ENCODE data around the gene PGPEP1.
"Not testable (repeated sequence)": the region's sequence is repeated elsewhere in the genome, so short reads cannot be mapped to it uniquely, and the experiment has no call there.

The PGPEP1 gene

DNA sequence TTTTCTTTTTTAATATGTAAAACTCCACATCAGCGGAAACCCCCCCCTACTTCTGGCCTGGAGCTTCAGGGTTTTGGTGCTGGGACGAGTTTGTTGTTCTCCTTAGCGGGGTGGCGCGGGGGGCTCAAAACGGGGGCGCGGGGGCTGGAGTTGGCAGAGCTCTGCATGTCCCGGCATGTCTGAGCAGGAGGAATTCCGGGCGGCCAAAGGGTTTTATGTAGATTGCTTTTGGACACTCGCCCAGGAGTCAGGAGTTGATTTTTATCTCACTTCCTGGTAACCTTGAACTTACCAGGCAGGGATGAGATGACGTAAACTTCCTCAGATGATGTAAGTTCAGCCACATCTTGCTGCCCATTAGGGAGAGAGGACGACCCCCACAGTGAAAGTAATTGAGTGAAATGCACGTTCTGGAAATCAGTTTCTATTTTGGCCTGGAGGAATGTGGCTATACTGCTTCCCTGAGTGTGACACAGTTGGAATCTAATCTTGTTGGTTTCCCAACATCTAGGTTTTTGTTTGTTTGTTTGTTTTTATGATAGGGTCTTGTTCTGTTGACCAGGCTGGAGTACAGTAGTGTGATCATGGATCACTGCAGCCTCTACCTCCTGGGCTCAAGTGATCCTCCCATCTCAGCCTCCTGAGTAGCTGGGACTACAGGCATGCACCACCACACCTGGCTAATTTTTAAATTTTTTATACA lies 24.6 kb downstream of the PGPEP1 start:
- no peak for DNase-seq

GRCh38 chr19:18366021-18366435 lies 25.6 kb downstream of the PGPEP1 start:
- DNase-seq: no peak

- no peak for DNase-seq
These were observed 28.3 kb downstream of the PGPEP1 start for GRCh38 chr19:18368504-18369222.

- DNase-seq: no peak
These were observed 33.1 kb downstream of the PGPEP1 start for GRCh38 chr19:18373407-18373891.

- DNase-seq: peak; percentile 65 to 70
These were observed 33.7 kb downstream of the PGPEP1 start for GRCh38 chr19:18373892-18374629.

GRCh38 chr19:18377026-18377425 lies 36.6 kb downstream of the PGPEP1 start:
- DNase-seq: no peak

GRCh38 chr19:18379803-18380747 lies 39.7 kb downstream of the PGPEP1 start:
- no peak for DNase-seq

DNA sequence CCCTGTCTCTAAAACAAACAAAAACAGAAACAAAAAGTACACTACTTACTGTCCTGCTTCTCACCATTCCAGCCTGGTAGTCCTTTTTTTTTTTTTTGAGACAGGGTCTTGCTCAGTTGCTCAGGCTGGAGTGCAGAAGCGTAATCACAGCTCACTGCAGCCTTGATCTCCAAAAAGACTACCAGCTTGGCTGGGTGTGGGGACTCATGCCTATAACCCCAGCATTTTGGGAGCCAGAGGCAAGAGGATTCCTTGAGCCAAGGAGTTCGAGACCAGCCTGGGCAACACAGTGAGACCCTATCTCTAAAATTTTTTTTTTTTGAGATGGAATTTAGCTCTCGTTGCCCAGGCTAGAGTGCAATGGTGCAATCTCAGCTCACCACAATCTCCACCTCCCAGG lies 40.4 kb downstream of the PGPEP1 start:
- DNase-seq: no peak

DNA sequence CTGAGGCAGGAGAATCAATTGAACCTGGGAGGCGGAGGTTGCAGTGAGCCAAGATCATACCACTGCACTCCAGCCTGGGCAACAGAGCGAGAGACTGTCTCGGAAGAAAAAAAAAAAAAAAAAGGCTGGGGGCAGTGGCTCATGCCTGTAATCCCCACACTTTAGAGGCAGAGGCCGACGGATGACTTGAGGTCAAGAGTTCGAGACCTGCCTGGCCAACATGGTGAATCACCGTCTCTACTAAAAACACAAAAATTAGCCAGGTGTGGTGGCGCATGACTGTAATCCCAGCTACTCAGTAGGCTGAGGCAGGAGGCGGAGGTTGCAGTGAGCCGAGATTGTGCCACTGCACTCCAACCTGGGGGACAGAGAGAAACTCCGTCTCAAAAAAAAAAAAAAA lies 43.2 kb downstream of the PGPEP1 start:
- not testable (repeated sequence) for DNase-seq

DNA sequence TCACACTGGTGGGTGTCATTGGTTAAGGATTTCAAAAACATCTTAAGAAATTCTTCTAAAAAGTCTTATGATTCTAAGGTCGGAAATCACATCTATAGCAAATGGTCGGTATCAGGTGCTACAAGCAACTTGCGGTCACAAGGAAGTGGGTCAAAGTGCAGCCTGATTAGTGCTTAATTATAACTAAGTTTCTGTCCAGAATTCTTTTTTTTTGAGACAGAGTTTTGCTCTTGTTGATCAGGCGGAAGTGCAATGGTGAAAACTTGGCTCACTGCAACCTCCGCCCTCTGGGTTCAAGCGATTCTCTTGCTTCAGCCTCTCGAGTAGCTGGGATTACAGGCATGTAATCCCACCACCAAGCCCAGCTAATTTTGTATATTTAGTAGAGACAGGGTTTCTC lies 44.4 kb downstream of the PGPEP1 start:
- DNase-seq: no peak

DNA sequence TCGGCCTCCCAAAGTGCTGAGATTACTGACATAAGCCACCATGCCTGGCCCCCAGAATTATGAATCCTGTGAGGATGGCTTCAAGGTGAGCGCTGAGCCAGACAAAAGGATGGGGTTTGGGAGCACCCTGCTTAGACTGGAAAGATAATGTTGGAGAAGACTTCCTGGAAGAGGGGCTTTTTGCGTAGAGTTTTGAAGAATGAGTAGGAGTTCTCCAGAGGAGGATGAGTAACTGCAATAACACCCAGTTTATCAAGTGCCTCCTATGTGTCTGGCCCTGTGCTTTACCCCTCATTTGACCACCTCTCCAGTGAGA lies 44.9 kb downstream of the PGPEP1 start:
- DNase-seq: no peak

GRCh38 chr19:18385675-18386542 lies 45.5 kb downstream of the PGPEP1 start, which contains the start of gene GDF15:
GDF15 (plus strand) TSS chr19:18386158; CDS start chr19:18386190, 32 bp downstream.
- peak; percentile 52 to 64 for DNase-seq

DNA sequence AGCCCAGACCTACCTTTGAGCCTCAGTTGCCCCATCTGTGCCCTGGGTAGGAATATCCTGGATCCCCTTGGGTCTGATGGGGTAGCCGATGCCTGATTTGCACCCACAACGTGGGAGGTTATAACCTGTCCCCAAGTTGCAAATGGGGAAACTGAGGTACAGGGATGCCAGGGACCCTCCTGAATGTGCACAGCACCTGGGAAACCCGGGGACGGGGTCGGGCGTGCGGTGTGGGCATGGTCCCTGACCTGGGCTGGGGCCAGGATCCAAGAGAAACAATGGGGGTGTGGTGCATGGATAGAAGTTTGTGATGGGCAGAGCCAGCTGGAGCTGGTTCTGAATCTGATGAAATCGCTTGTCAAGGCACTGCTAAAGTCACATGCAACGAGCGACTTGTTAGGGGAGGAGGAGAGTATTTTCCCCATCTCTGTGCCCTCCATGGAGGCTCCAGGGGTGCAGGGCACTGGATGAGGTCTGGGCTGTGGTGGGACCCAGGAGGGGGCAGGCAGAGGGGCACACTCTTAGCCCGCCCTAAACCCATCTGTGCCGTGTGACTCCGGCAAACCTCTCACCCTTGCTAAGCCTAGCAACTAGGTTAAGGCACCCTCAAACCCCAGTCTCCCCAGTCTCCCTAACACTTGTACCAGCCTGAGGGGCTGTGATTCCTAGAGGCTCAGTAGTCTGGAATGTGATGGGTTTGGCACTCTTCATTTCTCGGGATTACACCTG lies 46.3 kb downstream of the PGPEP1 start:
- no peak for DNase-seq

DNA sequence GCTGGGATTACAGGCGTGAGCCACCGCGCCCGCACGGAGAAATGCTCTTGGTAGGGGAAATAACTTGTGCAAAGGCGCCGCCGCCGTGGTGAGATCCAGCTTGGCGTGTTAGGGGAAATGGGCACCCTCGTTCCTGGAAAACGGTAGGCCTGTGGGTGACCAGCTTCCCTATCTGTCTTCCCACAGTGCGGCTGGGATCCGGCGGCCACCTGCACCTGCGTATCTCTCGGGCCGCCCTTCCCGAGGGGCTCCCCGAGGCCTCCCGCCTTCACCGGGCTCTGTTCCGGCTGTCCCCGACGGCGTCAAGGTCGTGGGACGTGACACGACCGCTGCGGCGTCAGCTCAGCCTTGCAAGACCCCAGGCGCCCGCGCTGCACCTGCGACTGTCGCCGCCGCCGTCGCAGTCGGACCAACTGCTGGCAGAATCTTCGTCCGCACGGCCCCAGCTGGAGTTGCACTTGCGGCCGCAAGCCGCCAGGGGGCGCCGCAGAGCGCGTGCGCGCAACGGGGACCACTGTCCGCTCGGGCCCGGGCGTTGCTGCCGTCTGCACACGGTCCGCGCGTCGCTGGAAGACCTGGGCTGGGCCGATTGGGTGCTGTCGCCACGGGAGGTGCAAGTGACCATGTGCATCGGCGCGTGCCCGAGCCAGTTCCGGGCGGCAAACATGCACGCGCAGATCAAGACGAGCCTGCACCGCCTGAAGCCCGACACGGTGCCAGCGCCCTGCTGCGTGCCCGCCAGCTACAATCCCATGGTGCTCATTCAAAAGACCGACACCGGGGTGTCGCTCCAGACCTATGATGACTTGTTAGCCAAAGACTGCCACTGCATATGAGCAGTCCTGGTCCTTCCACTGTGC lies 47.9 kb downstream of the PGPEP1 start:
- DNase-seq: peak; percentile 92 to 93

- DNase-seq: no peak
These were observed 48.7 kb downstream of the PGPEP1 start for GRCh38 chr19:18388960-18389725.

- DNase-seq: no peak
These were observed 49.3 kb downstream of the PGPEP1 start for GRCh38 chr19:18389726-18390064.

GRCh38 chr19:18390065-18390907 lies 49.9 kb downstream of the PGPEP1 start:
- no peak for DNase-seq

- no peak for DNase-seq
These were observed 51.2 kb downstream of the PGPEP1 start for GRCh38 chr19:18391509-18392075.

Measured in activated T-cell treated with anti-CD3 and anti-CD28 coated beads, Interleukin-2, amount 50 U/mL, for 48 hours (primary cell).